GM19351 (cell line): Measurements from ENCODE around the gene SNPH.

Source experiments
- ATAC-seq: cut with Tn5 transposase; IDR thresholded peaks from one replicate; pipeline ENCODE4 v1.9.1; 2021; ENCODE audit warnings: mild to moderate bottlenecking, moderate library complexity; ENCODE audit not compliant: unreplicated experiment

Gene SNPH

GRCh38 chr20:1323256-1323655 lies 57.2 kb downstream of the SNPH start:
- no peak for ATAC-seq

- no peak for ATAC-seq
Observed at GRCh38 chr20:1323830-1324597, 57.9 kb downstream of the SNPH start.

GRCh38 chr20:1324598-1325172 lies 58.6 kb downstream of the SNPH start:
- ATAC-seq, result no peak

GRCh38 chr20:1325173-1326030 lies 59.3 kb downstream of the SNPH start:
- ATAC-seq, result peak; percentile 82

GRCh38 chr20:1326031-1326930 lies 60.2 kb downstream of the SNPH start:
- ATAC-seq, result no peak

- no peak for ATAC-seq
Observed at GRCh38 chr20:1327241-1327653, 61.2 kb downstream of the SNPH start.

GRCh38 chr20:1327827-1328679 lies 62.0 kb downstream of the SNPH start:
- no peak for ATAC-seq

GRCh38 chr20:1328680-1329330 lies 62.7 kb downstream of the SNPH start, which contains the start of gene SDCBP2:
SDCBP2 (minus strand) TSS chr20:1329139; CDS start chr20:1320416, 8,723 bp downstream.
- no peak for ATAC-seq

- ATAC-seq, result peak; percentile 36
Observed at GRCh38 chr20:1330075-1330830, 64.2 kb downstream of the SNPH start.

GRCh38 chr20:1331101-1331500 lies 65.0 kb downstream of the SNPH start:
- no peak for ATAC-seq

GRCh38 chr20:1331801-1332453 lies 65.8 kb downstream of the SNPH start:
- ATAC-seq, result no peak

- ATAC-seq, result no peak
Observed at GRCh38 chr20:1332749-1333300, 66.7 kb downstream of the SNPH start.

GRCh38 chr20:1333462-1334369 lies 67.6 kb downstream of the SNPH start:
- ATAC-seq, result no peak

GRCh38 chr20:1334370-1334731 lies 68.3 kb downstream of the SNPH start:
- no peak for ATAC-seq

GRCh38 chr20:1334761-1335160 lies 68.7 kb downstream of the SNPH start:
- no peak for ATAC-seq

GRCh38 chr20:1335961-1336698 lies 70.0 kb downstream of the SNPH start:
- ATAC-seq, result no peak
